ENCODE measurements around the gene LY6G5C.
A peak's percentile ranks its signal among the peaks of the same experiment; 100 is the strongest.

Gene LY6G5C

GRCh38 chr6:31717499-31718222 lies 36.8 kb upstream of the LY6G5C start:
- no peak overlapping the region for H3K27ac ChIP-seq
- DNase-seq = peak; percentile 17
- H3K27me3 ChIP-seq (ENCODE audit: insufficient read depth, low read depth, severe bottlenecking) = no peaks in the 10 kb centered on the region
- H3K36me3 ChIP-seq = no peaks in the 10 kb centered on the region
- no peak overlapping the region for H3K4me3 ChIP-seq (ENCODE audit: low read depth, low read length)
- H3K9me3 ChIP-seq (ENCODE audit: severe bottlenecking) = no peaks in the 10 kb centered on the region
- no peak for TF ChIP-seq CTCF (IDR thresholded peaks at IDR 0.05; ENCODE audit: low read depth, low read length)

GRCh38 chr6:31715022-31715958 lies 34.4 kb upstream of the LY6G5C start, which contains the start of gene LY6G6D:
LY6G6D (plus strand) TSS chr6:31715348; CDS start chr6:31715356, 8 bp downstream.
- Histone ChIP-seq H3K4me3 (ENCODE audit: low read depth, low read length) (no peak within 1 kb of the TSS), H3K36me3 (no peaks in the 10 kb centered on the region), H3K27me3 (ENCODE audit: insufficient read depth, low read depth, severe bottlenecking) (no peaks in the 10 kb centered on the region), H3K9me3 (ENCODE audit: severe bottlenecking) (no peaks in the 10 kb centered on the region), H3K27ac (peak within 1 kb of the TSS; percentile 59)
- DNase-seq = no peak
- TF ChIP-seq CTCF (IDR thresholded peaks at IDR 0.05; ENCODE audit: low read depth, low read length) = no peak

GRCh38 chr6:31713991-31714684 lies 33.3 kb upstream of the LY6G5C start:
- Histone ChIP-seq H3K36me3 (no peaks in the 10 kb centered on the region), H3K27me3 (ENCODE audit: insufficient read depth, low read depth, severe bottlenecking) (no peaks in the 10 kb centered on the region), H3K4me3 (ENCODE audit: low read depth, low read length) (no peak overlapping the region), H3K27ac (peak overlapping the region; percentile 59), H3K9me3 (ENCODE audit: severe bottlenecking) (no peaks in the 10 kb centered on the region)
- no peak for TF ChIP-seq CTCF (IDR thresholded peaks at IDR 0.05; ENCODE audit: low read depth, low read length)
- peak; percentile 68 for DNase-seq

GRCh38 chr6:31713465-31713864 lies 32.6 kb upstream of the LY6G5C start:
- no peaks in the 10 kb centered on the region for H3K36me3 ChIP-seq
- TF ChIP-seq CTCF (IDR thresholded peaks at IDR 0.05; ENCODE audit: low read depth, low read length) = no peak
- no peaks in the 10 kb centered on the region for H3K9me3 ChIP-seq (ENCODE audit: severe bottlenecking)
- no peaks in the 10 kb centered on the region for H3K27me3 ChIP-seq (ENCODE audit: insufficient read depth, low read depth, severe bottlenecking)
- DNase-seq = no peak
- no peak overlapping the region for H3K4me3 ChIP-seq (ENCODE audit: low read depth, low read length)
- peak overlapping the region; percentile 59 for H3K27ac ChIP-seq

- Histone ChIP-seq H3K27me3 (ENCODE audit: insufficient read depth, low read depth, severe bottlenecking) (no peaks in the 10 kb centered on the region), H3K9me3 (ENCODE audit: severe bottlenecking) (no peaks in the 10 kb centered on the region), H3K4me3 (ENCODE audit: low read depth, low read length) (no peak overlapping the region), H3K27ac (no peak overlapping the region), H3K36me3 (no peaks in the 10 kb centered on the region)
- DNase-seq = no peak
- TF ChIP-seq CTCF (IDR thresholded peaks at IDR 0.05; ENCODE audit: low read depth, low read length) = no peak
Observed at GRCh38 chr6:31712296-31712695, 31.4 kb upstream of the LY6G5C start.
